Colon (tissue), 2 donors: Measurements from ENCODE around the gene RFWD3.

Source experiments
- FAIRE-seq: peaks from 2 replicates; lab custom pipeline; 2012; peaks lifted over from hg19 to GRCh38; lab: Jason Lieb, UNC
- donor health status: control.
- donor health status: control.

RFWD3 gene

DNA sequence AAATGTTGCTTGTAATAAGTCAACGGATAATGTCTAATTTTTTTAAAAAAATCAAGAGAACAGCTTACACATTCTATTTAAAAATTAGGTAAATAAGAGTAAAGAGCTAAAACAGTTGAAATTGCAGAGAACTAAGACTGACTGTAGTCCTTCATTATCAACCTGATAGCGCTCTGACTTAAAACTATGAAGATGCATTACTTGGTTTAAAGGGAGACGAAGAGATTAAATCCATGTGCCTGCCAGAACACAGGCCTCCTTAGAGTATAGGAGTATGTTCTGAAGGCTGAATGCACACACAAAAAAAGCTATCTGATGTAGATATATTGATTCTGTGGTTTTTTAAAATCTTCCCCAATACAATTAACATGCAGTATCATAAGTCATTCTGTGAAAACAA lies 88.2 kb downstream of the RFWD3 start:
- FAIRE-seq: no peak

DNA sequence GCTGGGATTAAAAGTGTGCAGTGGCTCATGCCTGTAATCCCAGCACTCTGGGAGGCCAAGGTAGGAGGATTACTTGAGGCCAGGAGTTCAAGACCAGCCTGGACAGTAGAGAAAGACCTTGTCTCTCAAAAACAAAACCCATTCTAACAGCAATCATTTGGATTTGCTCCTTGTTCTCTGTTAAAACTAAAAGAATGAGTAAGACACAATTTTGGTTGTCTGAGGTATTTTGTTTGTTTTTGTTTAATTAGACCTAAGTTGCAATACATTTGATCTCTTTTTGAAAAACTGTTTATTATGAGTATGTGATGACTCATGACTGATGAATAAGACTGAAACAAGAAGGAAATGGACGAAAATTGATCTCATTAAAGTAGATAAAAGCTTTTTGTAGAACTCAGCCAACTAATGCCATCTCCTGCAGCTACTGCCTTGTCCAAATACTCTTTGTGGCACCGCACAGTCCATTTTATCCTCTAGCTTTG lies 88.8 kb downstream of the RFWD3 start:
- FAIRE-seq: no peak

DNA sequence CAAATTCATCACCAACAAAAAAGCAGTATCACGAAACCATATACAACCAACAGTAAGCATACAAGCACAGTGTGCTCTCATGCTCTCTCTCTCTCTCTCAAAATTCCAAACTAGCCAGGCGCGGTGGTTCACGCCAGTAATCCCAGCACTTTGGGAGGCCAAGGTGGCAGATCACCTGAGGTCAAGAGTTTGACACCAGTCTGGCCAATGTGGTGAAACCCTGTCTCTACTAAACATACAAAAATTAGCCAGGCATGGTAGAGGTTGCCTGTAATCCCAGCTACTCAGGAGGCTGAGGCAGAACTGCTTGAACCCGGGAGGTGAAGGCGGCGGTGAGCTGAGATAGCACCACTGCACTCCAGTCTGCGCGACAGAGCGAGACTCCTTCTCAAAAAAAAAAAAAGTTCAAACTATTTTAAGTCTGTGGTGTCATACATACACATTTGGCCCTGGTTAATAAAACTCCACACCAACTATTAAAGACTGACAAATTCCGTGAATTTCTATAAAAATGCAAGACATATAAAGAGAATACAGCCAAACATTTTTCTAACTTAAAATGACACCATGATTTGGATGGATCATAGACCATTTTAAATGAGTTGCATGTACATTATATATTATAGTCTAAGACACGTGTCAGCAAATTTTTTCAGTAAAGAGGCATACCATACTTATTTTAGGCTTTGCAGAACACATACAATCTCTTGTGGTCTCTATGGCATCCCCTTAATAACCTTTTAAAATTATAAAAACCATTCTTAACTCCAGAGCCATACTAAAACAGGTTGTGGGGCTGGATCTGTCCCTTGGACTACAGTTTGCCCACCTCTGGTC lies 90.7 kb downstream of the RFWD3 start:
- no peak for FAIRE-seq

DNA sequence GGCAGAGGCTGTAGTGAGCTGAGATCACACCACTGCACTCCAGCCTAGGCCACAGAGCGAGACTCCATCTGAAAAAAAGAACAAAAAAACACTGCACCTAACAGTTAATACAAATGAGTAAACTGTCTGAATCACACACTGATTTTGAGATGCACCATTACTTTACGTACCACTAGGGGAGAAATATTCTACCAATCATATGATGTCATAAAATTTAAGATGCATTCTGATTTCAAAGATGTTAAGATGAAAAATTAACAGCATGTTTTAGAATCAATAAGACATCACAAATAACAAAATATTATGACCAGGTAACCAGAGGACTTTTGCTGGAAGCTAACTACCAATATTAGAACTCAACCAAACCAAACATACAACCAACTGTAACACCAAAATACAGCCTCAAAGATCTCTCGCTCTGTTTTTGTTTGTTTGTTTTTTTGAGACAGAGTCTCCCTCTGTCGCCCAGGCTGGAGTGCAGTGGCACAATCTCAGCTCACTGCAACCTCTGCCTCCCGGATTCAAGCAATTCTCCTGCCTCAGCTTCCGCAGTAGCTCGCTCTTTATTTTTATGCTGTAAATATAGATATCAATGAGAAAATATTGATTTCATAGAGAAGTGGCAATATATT lies 91.4 kb downstream of the RFWD3 start:
- no peak for FAIRE-seq

DNA sequence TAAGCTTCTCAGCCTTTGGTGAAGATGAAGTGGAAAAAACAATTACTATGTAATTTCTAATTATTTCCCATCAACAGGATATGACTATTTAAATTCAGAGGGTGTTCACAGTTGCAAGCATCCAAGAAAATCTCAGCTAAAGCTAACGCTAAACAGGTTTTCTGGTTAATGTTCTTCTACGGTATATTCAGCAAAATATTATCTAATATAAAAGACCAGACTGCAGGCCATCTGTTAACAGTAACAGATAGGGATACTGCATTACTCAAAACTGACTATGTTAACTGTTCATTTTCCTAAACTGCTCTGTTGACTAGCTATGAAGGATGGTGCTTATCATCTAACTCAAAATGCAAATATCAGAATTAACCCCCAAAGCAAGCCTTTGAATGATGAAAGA lies 92.5 kb downstream of the RFWD3 start:
- FAIRE-seq: no peak

DNA sequence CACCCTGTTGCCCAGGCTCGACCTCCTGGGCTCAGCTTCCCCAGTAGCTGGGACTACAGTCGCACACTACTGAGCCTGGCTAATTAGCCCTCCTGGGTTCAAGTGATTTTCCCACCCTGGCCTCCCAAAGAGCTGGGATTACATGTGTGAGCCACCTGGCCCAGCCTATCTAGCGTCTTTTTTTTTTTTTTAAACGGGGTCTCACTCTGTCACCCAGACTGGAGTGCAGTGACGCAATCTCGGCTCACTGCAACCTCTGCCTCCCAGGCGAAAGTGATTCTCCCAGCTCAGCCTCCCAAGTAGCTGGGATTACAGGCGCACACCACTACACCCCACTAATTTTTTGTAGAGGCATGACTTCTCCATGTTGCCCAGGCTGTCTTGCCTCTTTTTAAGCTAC lies 93.1 kb downstream of the RFWD3 start:
- no peak for FAIRE-seq
